Measurements from ENCODE around the gene ZDHHC23. TPM values are rescaled to one million over a fixed set of nuclear protein-coding genes. Genes with fewer than 3 reads are reported as not detected.
A peak's percentile ranks its signal among the peaks of the same experiment; 100 is the strongest.

The ZDHHC23 gene, protein sequence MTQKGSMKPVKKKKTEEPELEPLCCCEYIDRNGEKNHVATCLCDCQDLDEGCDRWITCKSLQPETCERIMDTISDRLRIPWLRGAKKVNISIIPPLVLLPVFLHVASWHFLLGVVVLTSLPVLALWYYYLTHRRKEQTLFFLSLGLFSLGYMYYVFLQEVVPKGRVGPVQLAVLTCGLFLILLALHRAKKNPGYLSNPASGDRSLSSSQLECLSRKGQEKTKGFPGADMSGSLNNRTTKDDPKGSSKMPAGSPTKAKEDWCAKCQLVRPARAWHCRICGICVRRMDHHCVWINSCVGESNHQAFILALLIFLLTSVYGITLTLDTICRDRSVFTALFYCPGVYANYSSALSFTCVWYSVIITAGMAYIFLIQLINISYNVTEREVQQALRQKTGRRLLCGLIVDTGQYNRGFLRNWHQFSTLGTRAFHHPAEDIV
- 0.18 and 0.27 TPM in 2 replicates for total RNA-seq
- long read RNA-seq, result 0 reads

GRCh38 chr3:113947372-113948014, at the start of gene ZDHHC23:
ZDHHC23 (plus strand) TSS chr3:113948013; CDS start chr3:113948803, 790 bp downstream.
- H3K27ac Mint-ChIP-seq (ENCODE audit: unreplicated experiment), result no peak within 1 kb of the TSS
- no peaks in the 10 kb centered on the region for H3K9me3 Mint-ChIP-seq (ENCODE audit: unreplicated experiment)
- DNase-seq (ENCODE audit: extremely low spot score, unreplicated experiment), result no peak
- TF ChIP-seq, protein P1, sequence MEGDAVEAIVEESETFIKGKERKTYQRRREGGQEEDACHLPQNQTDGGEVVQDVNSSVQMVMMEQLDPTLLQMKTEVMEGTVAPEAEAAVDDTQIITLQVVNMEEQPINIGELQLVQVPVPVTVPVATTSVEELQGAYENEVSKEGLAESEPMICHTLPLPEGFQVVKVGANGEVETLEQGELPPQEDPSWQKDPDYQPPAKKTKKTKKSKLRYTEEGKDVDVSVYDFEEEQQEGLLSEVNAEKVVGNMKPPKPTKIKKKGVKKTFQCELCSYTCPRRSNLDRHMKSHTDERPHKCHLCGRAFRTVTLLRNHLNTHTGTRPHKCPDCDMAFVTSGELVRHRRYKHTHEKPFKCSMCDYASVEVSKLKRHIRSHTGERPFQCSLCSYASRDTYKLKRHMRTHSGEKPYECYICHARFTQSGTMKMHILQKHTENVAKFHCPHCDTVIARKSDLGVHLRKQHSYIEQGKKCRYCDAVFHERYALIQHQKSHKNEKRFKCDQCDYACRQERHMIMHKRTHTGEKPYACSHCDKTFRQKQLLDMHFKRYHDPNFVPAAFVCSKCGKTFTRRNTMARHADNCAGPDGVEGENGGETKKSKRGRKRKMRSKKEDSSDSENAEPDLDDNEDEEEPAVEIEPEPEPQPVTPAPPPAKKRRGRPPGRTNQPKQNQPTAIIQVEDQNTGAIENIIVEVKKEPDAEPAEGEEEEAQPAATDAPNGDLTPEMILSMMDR (IDR thresholded peaks at IDR 0.05), result no peak
- H3K4me3 Mint-ChIP-seq (ENCODE audit: unreplicated experiment), result peak within 1 kb of the TSS; percentile 73
- H3K27me3 Mint-ChIP-seq (ENCODE audit: unreplicated experiment), result peaks cover 68% of the 10 kb centered on the region
- H3K4me1 Mint-ChIP-seq (ENCODE audit: unreplicated experiment), result peaks cover 9% of the 10 kb centered on the region
- no peaks in the 10 kb centered on the region for H3K36me3 Mint-ChIP-seq (ENCODE audit: unreplicated experiment)

- Mint-ChIP-seq H3K4me1 (ENCODE audit: unreplicated experiment) (no peaks in the 10 kb centered on the region), H3K4me3 (ENCODE audit: unreplicated experiment) (no peak overlapping the region), H3K36me3 (ENCODE audit: unreplicated experiment) (no peaks in the 10 kb centered on the region), H3K9me3 (ENCODE audit: unreplicated experiment) (no peaks in the 10 kb centered on the region), H3K27ac (ENCODE audit: unreplicated experiment) (no peak overlapping the region), H3K27me3 (ENCODE audit: unreplicated experiment) (peaks cover 20% of the 10 kb centered on the region)
- TF ChIP-seq, protein P1 (IDR thresholded peaks at IDR 0.05), result no peak
- no peak for DNase-seq (ENCODE audit: extremely low spot score, unreplicated experiment)
Measured at GRCh38 chr3:113898892-113899291, 48.9 kb upstream of the ZDHHC23 start.

DNA sequence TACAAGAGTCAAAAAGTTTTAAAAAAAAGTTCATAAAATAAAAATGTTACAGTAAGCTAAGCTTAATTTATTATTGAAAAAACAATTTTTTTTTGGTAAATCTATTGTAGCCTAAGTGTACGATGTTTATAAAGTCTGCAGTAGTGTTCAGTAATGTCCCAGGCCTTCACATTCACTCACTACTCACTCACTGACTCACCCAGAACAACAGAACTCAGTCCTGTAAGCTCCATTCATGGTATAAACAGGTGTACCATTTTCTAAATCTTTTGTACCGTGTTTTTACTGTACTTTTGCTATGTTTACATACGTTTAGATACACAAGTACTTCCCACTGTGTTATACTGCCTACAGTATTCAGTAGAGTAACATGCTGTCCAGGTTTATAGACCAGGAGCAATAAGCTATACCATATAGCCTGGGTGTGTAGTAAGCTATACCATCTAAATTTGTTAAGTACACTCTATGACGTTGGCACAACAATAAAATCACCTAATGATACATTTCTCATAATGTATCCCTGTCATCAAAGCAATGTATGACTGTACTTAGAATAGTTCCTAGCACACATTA, 41.2 kb upstream of the ZDHHC23 start:
- no peaks in the 10 kb centered on the region for H3K36me3 Mint-ChIP-seq (ENCODE audit: unreplicated experiment)
- no peak for DNase-seq (ENCODE audit: extremely low spot score, unreplicated experiment)
- H3K4me3 Mint-ChIP-seq (ENCODE audit: unreplicated experiment), result no peak overlapping the region
- no peak overlapping the region for H3K27ac Mint-ChIP-seq (ENCODE audit: unreplicated experiment)
- H3K9me3 Mint-ChIP-seq (ENCODE audit: unreplicated experiment), result no peaks in the 10 kb centered on the region
- H3K4me1 Mint-ChIP-seq (ENCODE audit: unreplicated experiment), result no peaks in the 10 kb centered on the region
- peaks cover 10% of the 10 kb centered on the region for H3K27me3 Mint-ChIP-seq (ENCODE audit: unreplicated experiment)
- TF ChIP-seq, protein P1 (IDR thresholded peaks at IDR 0.05), result no peak

DNA sequence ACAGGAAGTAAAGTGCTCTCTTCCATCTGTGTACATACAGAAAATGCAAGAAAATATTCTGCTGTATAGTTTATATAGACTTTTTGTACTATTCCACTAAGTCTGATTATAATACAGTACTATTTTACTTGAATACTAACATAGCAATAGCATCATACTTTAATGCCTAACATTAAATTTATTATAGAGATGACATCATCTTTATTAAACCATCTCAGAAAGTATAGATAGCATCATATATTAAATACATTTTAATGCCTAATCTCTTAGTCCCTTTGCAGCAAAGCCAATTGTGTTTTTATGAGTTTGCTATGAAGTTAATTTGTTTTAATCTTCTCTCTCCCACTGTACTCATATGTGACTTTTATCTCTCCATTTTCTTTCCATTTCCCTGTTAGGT, 39.7 kb upstream of the ZDHHC23 start:
- no peaks in the 10 kb centered on the region for H3K36me3 Mint-ChIP-seq (ENCODE audit: unreplicated experiment)

More for the DNA sequence above, 39.7 kb upstream of the ZDHHC23 start:
- Mint-ChIP-seq H3K9me3 (ENCODE audit: unreplicated experiment) (no peaks in the 10 kb centered on the region), H3K27me3 (ENCODE audit: unreplicated experiment) (peaks cover 7% of the 10 kb centered on the region), H3K4me1 (ENCODE audit: unreplicated experiment) (no peaks in the 10 kb centered on the region), H3K27ac (ENCODE audit: unreplicated experiment) (no peak overlapping the region), H3K4me3 (ENCODE audit: unreplicated experiment) (no peak overlapping the region)
- TF ChIP-seq, protein P1 (IDR thresholded peaks at IDR 0.05), result no peak
- no peak for DNase-seq (ENCODE audit: extremely low spot score, unreplicated experiment)

All from osteocyte (in vitro differentiated cells).